ENCODE measurements around the gene OAT.
"Not testable (repeated sequence)": the region's sequence is repeated elsewhere in the genome, so short reads cannot be mapped to it uniquely, and the experiment has no call there.

The OAT gene

GRCh38 chr10:124447751-124448466 lies 29.2 kb upstream of the OAT start:
- no peak for DNase-seq (ENCODE audit: low spot score)

DNA sequence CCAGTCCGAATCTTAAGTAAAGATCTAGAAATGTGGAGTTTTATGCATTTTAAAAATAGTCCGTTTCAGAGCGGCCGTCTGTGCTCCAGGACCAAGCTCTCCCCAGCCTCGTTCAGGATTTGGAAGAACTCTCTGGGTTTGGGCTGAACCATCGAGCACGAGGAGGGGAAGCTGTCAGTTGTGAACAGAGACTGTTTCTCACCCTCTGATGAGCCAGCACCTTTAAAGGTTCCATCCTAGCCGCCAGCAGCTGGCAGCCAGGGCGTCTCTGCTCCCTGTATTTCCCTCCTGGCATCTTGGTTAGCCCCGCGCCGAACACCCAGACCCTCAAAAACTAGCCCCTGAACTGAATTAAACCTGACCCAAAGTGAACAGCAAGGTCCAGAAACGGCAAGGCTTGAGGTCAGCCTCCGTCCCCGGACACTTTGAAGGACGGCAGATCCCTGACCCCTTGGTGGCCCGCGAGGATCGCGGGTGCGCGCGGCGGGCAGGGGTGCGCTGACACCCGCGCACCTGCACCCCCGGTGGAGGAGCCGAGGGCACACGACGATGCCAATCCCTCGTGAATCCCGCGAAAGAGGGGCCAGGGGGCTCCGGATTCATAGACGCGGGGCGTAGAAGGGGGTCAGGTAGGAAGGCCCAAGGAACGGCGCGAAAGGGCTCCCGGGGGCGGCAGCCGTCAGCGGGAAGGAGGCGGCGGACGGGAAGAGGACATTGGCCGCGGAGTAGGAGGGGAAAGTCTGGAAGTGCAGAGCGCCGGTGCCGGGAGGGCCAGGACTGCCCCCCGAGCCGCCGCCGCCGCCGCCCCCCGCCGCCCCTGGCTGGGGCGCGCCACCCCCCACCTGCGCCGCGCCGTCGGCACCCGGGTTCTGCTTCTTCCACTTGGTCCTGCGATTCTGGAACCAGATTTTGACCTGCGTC lies 28.4 kb upstream of the OAT start:
- no peak for DNase-seq (ENCODE audit: low spot score)

- DNase-seq (ENCODE audit: low spot score) = not testable (repeated sequence)
Observed at GRCh38 chr10:124441694-124442093, 23.0 kb upstream of the OAT start.

DNA sequence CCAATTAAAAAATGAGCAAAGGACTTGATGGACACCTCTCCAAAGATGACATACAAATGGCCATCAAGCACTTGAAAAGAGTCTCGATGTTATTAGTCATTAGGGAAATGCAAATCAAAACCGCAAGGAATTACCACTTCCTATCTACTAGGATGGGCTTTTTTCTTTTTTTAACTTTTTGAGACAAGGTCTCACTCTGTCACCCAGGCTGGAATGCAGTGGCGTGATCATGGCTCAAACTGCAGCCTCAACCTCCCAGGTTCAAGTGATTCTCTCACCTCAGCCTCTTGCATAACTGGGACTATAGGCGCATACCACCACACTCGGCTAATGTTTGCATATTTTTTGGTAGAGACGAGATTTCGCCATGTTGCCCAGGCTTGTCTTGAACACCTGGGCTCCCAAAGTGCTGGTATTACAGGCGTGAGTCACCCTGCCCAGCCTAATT lies 17.5 kb upstream of the OAT start:
- DNase-seq (ENCODE audit: low spot score) = no peak

GRCh38 chr10:124435683-124436082 lies 17.0 kb upstream of the OAT start:
- DNase-seq (ENCODE audit: low spot score) = not testable (repeated sequence)

GRCh38 chr10:124433461-124433860 lies 14.7 kb upstream of the OAT start:
- no peak for DNase-seq (ENCODE audit: low spot score)

- DNase-seq (ENCODE audit: low spot score) = no peak
Observed at GRCh38 chr10:124430077-124430476, 11.4 kb upstream of the OAT start.

GRCh38 chr10:124429576-124429975 lies 10.9 kb upstream of the OAT start:
- no peak for DNase-seq (ENCODE audit: low spot score)

- no peak for DNase-seq (ENCODE audit: low spot score)
Observed at GRCh38 chr10:124428207-124428777, 9.6 kb upstream of the OAT start.

- no peak for DNase-seq (ENCODE audit: low spot score)
Observed at GRCh38 chr10:124425227-124425962, 6.7 kb upstream of the OAT start.

DNA sequence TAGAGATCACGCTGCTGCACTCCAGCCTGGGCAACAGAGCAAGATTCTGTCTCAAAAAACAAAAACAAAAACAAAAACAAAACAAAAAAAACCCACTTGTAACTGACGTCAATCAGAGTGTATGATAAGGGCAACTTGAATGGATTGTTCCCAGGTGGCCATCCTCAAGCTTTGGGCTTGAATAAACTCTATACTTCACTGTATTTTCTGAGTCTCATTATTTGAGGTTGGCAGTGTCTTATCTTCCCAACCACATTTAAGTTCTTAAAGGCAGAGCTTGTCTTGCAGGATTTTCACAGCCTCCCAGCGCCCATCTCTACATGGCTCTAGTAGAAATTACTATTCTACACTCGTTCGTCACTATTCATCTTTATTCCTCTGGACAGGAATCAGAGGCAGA lies 5.1 kb upstream of the OAT start:
- DNase-seq (ENCODE audit: low spot score) = no peak

- DNase-seq (ENCODE audit: low spot score) = no peak
Observed at GRCh38 chr10:124422742-124423141, 4.0 kb upstream of the OAT start.

DNA sequence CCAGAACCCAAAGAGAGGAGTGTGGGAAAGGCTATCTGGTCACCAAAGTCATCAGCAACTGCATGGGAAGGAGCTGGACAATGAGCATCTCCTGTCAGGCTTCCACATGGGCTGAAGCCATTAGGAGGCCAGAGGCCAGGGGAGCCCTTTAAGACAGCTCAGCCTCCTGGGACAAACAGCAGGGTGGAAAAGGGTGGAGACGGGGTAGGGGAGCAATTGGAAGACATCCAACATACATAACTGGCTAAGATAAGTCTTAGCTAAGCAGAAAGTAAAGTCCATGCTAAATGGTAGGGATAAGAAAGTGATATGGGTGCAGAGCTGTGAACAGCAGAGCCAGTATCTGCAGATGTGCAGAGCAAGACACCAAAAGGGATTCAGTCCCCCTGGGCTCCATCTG lies 1.5 kb upstream of the OAT start:
- no peak for DNase-seq (ENCODE audit: low spot score)

DNA sequence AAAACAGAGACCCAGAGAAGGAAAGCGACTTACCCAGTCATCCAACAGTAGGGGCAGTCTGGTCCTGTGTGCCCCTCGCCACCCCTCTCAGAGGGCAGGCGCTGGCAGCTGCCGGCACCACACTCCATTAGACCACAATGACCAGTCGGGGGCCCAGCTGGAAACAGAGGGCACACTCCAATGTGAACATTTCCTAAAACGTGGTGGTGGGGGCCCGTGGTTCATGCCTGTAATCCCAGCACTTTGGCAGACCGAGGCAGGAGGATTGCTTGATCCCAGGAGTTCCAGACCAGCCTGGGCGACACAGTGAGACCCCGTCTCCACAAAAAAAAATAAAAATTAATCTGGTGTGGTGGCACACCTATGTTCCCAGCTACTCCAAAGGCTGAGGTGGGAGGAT lies 912 bp upstream of the OAT start:
- DNase-seq (ENCODE audit: low spot score) = no peak

GRCh38 chr10:124417895-124418725 lies 613 bp downstream of the OAT start:
- peak; percentile 69 for DNase-seq (ENCODE audit: low spot score)

DNA sequence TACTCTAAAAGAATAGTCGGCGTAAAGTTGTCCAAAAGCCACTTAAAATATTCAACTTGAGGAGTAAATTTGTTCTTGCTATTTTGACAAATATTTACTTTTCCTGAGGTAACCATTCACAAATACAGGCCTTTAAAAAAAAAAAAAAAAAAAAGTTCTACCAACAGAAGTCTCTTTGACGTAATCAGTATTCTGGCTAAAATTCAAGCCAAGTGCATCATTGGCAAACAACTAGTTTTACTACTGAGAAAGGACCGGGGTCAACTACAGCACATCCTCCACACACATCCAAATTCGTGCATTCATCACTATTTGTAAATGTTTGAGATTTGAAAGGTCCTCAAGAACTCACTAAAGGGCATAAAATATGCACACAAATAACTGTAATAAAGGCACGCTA lies 2.0 kb downstream of the OAT start:
- no peak for DNase-seq (ENCODE audit: low spot score)

DNA sequence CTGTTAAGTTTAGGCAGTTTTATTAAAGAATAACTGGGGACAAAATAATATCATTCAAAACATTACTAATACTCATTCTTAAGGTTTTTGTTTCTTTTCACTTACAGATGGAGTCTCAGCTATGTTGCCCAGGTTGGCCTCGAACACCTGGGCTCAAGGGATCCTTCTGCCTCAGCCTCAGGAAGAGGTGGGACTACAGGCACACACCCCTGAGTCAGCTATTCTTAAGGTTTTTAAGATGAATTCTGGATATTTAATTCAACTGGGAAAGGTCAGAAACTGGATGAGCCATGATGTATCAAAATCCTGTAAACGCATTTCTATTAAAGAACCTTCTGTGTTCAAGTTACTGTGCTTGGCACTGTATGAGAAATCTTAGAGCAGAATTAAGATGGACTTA lies 3.5 kb downstream of the OAT start:
- no peak for DNase-seq (ENCODE audit: low spot score)

- DNase-seq (ENCODE audit: low spot score) = no peak
Observed at GRCh38 chr10:124414076-124414475, 4.6 kb downstream of the OAT start.

DNA sequence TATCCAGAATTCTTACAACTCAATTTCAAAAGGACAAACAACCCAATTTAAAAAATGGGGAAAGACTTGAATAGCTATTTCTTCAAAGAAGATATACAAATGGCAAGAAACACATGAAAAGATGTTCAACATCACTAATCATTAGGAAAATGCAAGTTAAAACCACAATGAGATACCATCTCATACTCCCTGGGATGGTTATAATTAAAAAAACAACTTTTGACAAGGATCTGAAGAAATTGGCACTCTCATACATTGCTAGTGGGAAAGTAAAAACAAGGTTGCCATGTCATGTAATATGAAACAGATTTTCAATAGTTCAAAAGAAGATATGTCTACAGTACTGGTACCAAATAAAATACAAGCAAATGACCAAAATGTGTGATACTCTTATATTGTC lies 9.0 kb downstream of the OAT start:
- no peak for DNase-seq (ENCODE audit: low spot score)

- no peak for DNase-seq (ENCODE audit: low spot score)
Observed at GRCh38 chr10:124408357-124408756, 10.4 kb downstream of the OAT start.

DNA sequence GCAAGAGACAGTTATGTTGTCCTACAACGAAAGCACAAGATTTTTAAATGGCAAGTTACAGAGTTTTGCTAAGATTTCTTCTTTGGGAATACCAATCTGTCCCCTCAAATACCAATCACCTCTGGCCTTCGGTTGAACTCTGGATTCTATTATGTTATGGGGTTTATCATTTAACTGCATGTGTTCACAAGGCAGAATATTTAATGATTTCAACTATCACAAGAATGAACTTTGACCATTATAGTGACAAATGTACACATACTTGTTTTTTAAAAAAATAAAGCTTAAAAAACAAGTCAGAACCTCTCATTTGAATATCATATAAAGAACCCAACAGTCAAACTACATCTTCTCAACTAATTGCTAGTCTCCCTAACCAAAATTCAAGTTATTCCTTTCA lies 11.3 kb downstream of the OAT start:
- DNase-seq (ENCODE audit: low spot score) = no peak
